T-helper 22 cell (primary cell): ENCODE results near the gene UNC13C.

ENCODE experiments used
- DNase-seq: peaks from one replicate; pipeline ENCODE4 v3.0.0-alpha.2; 2020; ENCODE audit warnings: low read depth

Gene UNC13C

GRCh38 chr15:54659646-54660045, 681.4 kb downstream of the UNC13C start:
- DNase-seq: no peak

- no peak for DNase-seq
Measured at GRCh38 chr15:54660356-54660755, 682.1 kb downstream of the UNC13C start.

GRCh38 chr15:54675241-54675640, 697.0 kb downstream of the UNC13C start:
- DNase-seq: no peak

- DNase-seq: no peak
Measured at GRCh38 chr15:54681584-54681983, 703.3 kb downstream of the UNC13C start.
